NT2/D1 (cell line): ENCODE data around the gene KRTAP16-1.

ENCODE experiments used
- SUZ12 ChIP-seq: IDR thresholded peaks from 2 replicates; pipeline ENCODE4 v1.6.1; 2011; ENCODE audit not compliant: insufficient read length, insufficient read depth; ENCODE audit errors: extremely low read depth
- YY1 ChIP-seq: IDR thresholded peaks from 2 replicates; pipeline ENCODE4 v1.6.1; 2011; ENCODE audit not compliant: insufficient read length, insufficient read depth
- ZNF274 ChIP-seq: IDR thresholded peaks from 2 replicates; pipeline ENCODE4 v1.6.1; 2011; ENCODE audit warnings: mild to moderate bottlenecking, low read depth, low read length

- no peak for TF ChIP-seq ZNF274
- TF ChIP-seq SUZ12 = no peak
- TF ChIP-seq YY1 = no peak
Observed at GRCh38 chr17:41267711-41268110, 41.4 kb downstream of the KRTAP16-1 start.
